Measurements from ENCODE around the gene GTF2F2. TPM values are rescaled to one million over a fixed set of nuclear protein-coding genes. Genes with fewer than 3 reads are reported as not detected.
A peak's percentile ranks its signal among the peaks of the same experiment; 100 is the strongest.

The GTF2F2 gene
- polyA plus RNA-seq, 1 donor from 2014 or later, result 12.0 TPM

DNA sequence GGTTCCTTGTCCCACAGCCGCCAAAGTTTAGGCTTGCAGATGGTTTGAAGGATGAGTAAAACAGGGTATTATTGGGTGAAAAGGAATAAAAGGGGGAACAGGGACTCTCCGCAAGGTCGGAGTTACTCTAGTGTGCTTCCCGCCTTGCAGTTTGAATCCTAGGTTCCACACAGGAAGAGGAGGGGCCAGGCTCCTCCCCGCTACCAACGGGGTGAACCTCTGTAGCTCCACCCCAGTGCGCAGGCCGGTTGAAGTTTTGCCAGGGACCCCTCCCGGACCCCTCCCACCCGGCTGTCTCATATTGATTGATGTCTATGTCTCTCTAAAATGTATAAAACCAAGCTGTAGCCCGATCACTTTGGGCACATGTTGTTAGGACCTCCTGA lies 11.6 kb upstream of the GTF2F2 start:
- Mint-ChIP-seq H3K4me3 (peak overlapping the region; percentile 35 to 78 (median 68)), H3K4me1 (peaks cover 4 to 6% (median 5%) of the 10 kb centered on the region in 3 donors), H3K36me3 (no peaks in the 10 kb centered on the region), H3K9me3 (no peaks in the 10 kb centered on the region), H3K27ac (no peak overlapping the region), H3K27me3 (no peaks in the 10 kb centered on the region)

DNA sequence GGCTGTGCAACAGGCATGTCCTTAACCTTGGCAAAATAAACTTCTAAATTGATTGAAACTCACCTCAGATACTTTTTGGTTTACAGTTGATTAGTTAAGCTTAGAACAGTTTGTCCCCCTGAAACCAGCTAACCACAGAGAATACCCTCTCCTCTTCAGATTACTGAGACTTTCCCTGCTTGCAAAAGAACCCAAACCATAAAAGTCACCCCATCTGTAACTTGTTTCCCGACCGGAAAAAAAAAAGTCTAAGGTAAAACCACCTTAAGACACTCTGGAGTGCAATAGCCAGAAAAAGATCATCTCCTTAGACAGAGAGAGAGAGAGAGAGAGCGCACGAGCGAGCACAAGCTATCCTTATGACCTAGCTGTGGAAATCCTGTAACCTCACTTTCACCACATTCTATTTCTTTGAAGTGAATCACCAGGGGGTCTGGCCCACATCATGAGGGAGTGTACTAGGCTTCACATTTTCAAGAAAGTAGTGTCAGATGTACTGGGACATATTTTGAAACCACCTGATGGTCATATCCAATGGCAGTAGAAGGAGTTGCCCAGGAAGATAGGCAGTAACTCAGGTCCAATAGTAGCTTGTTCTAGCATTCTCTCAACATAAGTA lies 11.1 kb upstream of the GTF2F2 start:
- Mint-ChIP-seq H3K4me3 (peak overlapping the region; percentile 35 to 78 (median 68)), H3K27ac (no peak overlapping the region), H3K27me3 (no peaks in the 10 kb centered on the region), H3K4me1 (peaks cover 4 to 6% (median 5%) of the 10 kb centered on the region in 3 donors), H3K9me3 (no peaks in the 10 kb centered on the region), H3K36me3 (no peaks in the 10 kb centered on the region)

DNA sequence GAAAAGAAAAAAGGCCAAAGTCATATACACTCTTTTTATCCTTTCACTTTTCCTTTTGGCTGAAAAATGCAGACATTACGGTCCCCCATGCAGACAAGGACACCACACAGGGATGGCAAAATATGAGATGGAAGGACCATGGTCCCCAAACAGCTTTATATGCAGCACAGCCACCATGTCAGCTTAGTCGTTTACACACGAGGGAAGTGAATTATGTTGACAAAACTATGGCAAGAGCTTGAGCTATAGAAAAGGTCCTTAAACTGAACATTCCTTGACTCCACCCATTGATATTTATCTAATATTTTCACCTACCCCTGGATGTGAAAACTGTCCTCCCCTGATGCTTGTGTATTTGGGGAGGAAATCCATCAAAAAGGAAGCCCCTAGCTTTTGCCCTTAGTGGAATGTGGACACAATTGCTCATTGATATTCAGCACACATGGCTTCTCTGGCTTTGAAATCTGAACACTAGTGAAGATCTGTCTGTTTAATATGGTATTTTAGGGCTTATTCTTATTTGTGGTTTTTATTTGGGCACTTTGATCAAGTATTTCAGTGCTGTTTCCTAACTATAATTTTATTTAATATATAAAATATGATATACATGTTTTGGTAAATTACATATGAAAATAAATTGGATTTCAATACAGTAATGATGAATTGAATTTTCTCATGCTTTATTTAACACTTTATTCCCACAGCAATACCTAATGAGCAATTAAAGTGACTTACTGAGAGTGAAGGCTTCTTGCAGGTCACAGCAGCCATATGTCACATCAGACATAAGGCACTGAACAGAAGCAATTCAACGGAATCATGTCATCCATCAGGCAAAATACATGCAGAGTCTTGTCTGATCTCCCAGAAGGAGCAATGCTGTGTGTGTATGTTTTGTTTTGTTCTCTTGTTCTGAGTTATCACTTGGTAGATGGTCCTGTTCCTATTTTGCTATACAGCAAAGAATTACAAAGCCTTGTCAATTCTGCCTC lies 6.8 kb upstream of the GTF2F2 start:
- Mint-ChIP-seq H3K9me3 (no peaks in the 10 kb centered on the region), H3K27me3 (no peaks in the 10 kb centered on the region), H3K4me3 (no peak overlapping the region), H3K36me3 (peaks cover 1% of the 10 kb centered on the region), H3K27ac (peak overlapping the region in 1 of 3 donors; percentile 23), H3K4me1 (peaks cover 5 to 6% (median 5%) of the 10 kb centered on the region in 3 donors)

DNA sequence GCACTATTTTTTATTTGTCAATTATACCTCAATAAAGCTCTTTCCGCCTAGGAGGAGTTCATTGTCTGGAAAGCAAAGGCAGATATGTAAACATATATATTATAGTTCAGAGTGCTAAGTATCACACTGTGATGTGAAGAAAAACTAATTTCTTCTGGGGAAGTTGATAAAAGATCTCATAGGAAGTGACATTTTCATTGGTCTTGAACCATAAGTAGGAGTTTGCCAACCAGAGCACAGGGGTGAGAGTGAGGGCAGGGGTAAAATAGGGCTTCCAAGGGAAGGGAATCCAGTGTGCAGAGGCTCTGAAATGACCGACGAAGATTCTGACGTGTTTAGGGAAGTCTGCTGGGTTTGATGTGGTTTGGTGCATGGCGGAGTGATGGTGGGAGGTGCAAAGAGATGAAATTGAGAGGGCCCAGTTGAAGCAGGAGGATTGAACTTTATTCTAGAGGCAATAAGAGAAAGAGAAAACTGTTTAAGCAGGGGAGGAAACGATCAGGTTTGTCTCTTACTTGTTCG lies 780 bp upstream of the GTF2F2 start:
- Mint-ChIP-seq H3K27me3 (no peaks in the 10 kb centered on the region), H3K9me3 (no peaks in the 10 kb centered on the region), H3K36me3 (peaks cover 1% of the 10 kb centered on the region), H3K4me3 (no peak overlapping the region), H3K4me1 (peaks cover 5 to 7% (median 7%) of the 10 kb centered on the region in 3 donors), H3K27ac (no peak overlapping the region)

DNA sequence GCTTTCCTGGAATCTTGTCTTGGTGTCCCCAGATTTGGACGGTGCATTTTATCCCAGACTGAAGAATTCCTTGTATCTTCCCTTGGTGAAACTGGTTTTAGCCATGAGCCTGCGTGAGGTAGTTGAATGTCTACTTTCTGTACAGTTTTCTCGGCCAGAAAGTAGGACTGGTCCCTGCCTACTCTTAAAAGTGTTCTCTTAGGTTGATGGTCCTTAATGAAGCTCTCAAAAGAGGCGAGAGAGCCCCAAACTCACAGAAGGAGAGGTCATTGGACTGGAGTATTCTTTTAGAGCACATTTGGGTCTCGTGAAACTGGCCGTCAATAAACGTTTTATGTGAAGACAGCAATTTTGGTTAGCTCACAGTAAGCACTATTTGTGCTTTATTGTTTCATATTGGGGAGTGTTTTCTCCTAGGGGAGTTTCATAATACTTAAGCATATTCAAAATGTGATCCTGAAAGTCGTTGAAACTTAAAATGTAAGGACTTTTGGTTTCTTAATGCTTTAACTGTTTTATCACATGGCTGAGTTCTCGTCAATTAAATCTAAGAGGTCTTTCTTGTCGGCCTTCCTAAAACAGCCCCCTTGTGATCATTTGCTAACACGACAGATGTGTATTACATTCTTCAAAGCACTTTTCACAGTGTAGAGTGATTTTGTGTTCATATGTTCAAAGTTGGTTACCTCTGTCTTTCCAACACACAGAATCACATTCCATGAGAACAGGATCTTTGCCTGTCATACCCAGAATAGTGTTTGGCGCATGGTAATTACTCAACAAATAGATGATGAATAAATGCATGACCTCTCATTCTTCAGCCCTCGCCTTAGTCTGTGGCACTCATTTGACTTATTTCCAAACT lies 889 bp downstream of the GTF2F2 start:
- H3K9me3 Mint-ChIP-seq, result no peaks in the 10 kb centered on the region

DNA sequence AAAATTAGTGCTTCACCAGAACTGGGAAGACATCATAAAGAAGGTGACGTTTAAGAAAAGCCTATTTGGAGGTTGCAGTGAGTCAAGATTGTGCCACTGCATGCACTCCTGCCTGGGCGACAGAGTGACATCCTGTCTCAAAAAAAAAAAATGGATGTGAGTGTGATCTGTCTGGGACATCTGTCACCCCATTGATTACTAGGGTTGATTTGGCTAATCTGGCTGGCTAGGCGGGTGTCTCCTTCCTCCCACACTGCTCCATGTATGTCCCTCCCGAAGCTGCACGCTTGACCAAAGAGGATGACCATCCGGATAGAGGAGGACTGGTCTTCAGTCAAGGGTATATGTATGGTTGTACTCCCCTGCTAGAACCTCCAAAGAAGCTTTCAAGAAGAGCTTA lies 2.6 kb downstream of the GTF2F2 start:
- Mint-ChIP-seq H3K4me3 (peak overlapping the region in 2 of 4 donors; percentile 47 to 60), H3K27me3 (no peaks in the 10 kb centered on the region), H3K9me3 (no peaks in the 10 kb centered on the region), H3K27ac (peak overlapping the region in 2 of 3 donors; percentile 41 to 69), H3K4me1 (peaks cover 8 to 22% (median 15%) of the 10 kb centered on the region in 3 donors), H3K36me3 (no peaks in the 10 kb centered on the region)

More for the DNA sequence above, 889 bp downstream of the GTF2F2 start:
- peaks cover 1% of the 10 kb centered on the region for H3K36me3 Mint-ChIP-seq
- H3K27ac Mint-ChIP-seq, result no peak overlapping the region
- no peaks in the 10 kb centered on the region for H3K27me3 Mint-ChIP-seq
- peaks cover 8 to 18% (median 15%) of the 10 kb centered on the region in 3 donors for H3K4me1 Mint-ChIP-seq
- no peak overlapping the region for H3K4me3 Mint-ChIP-seq

DNA sequence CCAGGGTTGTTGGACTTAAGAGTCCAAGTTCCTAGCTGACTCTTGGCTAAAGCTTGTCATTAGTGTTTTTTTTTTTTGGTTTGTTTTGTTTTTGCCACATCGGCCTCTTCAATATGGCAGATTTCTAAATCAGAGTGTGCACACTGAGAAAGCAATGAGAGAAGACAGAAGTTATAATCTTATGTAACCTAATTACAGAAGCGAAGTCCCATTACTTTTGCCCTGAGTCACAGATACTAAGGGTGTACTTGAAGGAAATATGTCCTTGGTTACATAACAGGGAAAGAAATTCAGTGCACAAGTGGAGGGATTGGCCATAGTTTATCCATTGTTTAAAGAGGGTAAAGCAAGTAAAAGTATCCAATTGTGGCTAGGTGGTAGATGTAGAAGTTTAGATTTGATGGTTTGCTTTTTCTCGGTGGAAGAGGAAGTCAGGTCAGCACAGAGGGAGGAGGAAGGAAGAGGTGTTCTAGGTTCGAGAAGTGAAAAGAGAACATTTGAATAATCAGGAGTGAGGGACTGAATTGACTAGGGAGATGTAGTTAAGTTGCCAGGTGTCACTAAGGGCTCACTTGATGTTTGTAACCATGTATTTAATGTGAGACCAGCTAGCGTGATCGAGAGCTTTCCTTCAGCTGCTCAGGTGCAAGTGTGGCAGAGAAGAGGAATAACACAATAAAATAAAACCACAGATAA lies 12.2 kb downstream of the GTF2F2 start:
- H3K9me3 Mint-ChIP-seq, result peaks cover 0 to 3% (median 0%) of the 10 kb centered on the region in 3 donors
- H3K27ac Mint-ChIP-seq, result peak overlapping the region; percentile 3 to 88 (median 83)
- peak overlapping the region; percentile 3 to 75 (median 59) for H3K4me3 Mint-ChIP-seq
- peaks cover 38 to 51% (median 44%) of the 10 kb centered on the region in 3 donors for H3K4me1 Mint-ChIP-seq
- peaks cover 2% of the 10 kb centered on the region for H3K36me3 Mint-ChIP-seq
- no peaks in the 10 kb centered on the region for H3K27me3 Mint-ChIP-seq

DNA sequence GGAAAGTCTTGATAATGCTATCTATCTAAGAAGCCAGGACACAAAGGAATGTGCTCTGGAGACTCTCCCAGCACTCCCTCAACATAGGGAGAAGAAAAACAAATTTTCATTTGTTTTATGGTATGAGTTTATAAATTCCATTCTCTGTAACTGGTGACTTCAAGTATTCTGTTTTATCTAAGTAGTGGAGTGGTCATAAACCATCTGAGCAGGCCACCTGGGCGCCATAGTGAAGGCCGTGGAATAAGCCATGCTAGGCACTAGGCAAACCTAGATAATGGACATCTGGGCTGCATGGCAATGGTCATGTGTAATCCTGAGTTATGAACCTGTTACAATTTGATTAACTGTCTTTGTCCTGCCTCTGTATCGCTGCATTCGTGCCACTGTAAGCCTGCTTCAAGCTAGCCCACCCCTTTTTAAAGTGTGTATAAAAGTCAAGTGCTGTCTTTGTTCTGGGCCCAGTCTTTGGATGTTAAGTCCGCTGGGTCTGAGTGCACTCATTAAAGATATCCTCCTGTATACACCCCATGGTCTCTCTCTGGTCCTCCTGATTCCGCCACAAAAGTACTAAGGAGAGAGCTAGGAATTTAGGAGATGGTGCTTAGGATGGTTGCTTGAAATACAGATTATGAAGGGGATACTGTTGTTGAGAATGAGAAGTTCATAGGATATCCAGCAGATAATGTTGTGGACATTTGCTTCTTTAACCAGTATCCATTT lies 13.2 kb downstream of the GTF2F2 start:
- H3K27me3 Mint-ChIP-seq, result no peaks in the 10 kb centered on the region
- H3K36me3 Mint-ChIP-seq, result peaks cover 6% of the 10 kb centered on the region
- H3K9me3 Mint-ChIP-seq, result peaks cover 0 to 3% (median 0%) of the 10 kb centered on the region in 3 donors
- peak overlapping the region; percentile 12 to 88 (median 35) for H3K27ac Mint-ChIP-seq
- H3K4me1 Mint-ChIP-seq, result peaks cover 39 to 55% (median 48%) of the 10 kb centered on the region in 3 donors
- H3K4me3 Mint-ChIP-seq, result peak overlapping the region in 1 of 4 donors; percentile 53

DNA sequence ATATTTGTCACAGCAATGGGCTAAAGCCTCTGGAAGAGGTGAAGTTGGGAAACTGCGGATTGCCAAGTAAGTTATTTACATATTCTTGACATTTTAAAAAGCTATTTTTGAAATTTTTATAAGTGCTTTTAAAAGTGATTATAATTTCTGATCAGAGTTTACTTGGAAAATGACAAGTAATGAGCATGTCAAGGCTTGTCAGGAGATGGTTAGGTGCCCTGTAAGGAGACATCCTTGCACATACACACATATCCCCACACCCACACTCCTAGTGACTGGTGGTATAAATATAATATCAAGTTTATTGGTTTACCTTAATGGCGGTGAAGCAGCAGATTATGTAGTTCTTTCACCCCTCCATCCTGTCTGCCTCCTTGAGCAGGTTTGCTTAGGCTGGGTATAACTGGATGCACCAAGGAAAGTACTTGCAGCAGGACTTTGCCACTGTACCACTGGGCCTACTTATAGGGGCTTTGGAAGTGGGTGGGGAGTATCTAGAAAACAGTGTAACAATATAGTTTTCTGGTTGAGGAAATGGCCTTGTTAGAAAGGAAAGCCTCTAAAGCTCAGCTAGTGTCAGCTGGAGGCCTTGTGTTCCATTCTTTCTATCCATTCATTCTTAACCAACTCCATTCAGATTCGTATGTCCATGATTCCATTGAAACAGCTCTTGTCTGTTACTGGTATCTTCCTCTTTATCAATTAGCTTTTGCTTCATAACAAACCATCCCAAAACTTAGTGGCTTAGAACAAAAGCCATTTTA lies 16.6 kb downstream of the GTF2F2 start:
- peaks cover 6% of the 10 kb centered on the region for H3K36me3 Mint-ChIP-seq
- peaks cover 0 to 3% (median 0%) of the 10 kb centered on the region in 3 donors for H3K9me3 Mint-ChIP-seq
- no peaks in the 10 kb centered on the region for H3K27me3 Mint-ChIP-seq
- H3K4me3 Mint-ChIP-seq, result no peak overlapping the region
- peaks cover 22 to 39% (median 30%) of the 10 kb centered on the region in 3 donors for H3K4me1 Mint-ChIP-seq
- no peak overlapping the region for H3K27ac Mint-ChIP-seq

DNA sequence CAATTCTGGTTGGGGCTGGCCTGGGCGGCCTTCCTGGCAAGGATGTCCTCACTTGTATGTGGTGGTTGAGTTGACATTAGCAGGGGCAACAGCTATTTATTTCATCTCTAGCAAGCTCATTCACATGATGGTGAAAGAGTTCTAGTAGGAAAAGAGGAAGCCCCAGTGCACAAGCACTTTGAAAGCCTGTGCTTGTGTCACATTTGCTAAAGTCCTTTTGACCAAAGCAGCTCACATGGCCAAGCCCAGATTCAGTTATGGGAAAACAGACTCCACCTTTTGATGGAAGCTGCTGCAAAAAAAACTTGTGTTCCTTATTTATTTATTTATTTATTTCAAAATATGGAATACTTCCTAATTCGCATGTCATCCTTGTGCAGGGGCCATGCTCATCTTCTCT lies 17.2 kb downstream of the GTF2F2 start:
- Mint-ChIP-seq H3K27me3 (no peaks in the 10 kb centered on the region), H3K27ac (no peak overlapping the region), H3K36me3 (peaks cover 6% of the 10 kb centered on the region), H3K9me3 (peaks cover 0 to 3% (median 0%) of the 10 kb centered on the region in 3 donors), H3K4me3 (no peak overlapping the region), H3K4me1 (peaks cover 16 to 35% (median 24%) of the 10 kb centered on the region in 3 donors)

DNA sequence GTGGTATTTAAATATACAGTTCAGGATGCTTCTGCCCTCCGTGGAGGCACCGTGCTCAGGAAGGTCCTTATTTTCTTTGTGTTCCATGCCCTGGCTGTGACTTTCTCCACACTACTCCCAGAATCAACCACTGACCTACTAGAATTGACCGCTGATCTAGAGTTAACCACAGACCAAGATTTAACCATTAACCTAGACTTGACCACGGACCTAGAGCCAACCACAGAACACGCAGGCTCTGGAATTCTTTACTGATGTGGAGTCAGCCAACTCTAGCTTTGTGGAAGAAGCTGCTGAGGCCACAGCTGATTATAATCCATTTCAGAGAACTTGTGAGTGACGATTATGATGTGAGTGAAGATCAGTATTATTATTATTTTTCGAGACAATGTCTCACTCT lies 18.0 kb downstream of the GTF2F2 start:
- Mint-ChIP-seq H3K27me3 (no peaks in the 10 kb centered on the region), H3K4me1 (peaks cover 13 to 34% (median 25%) of the 10 kb centered on the region in 3 donors), H3K27ac (no peak overlapping the region), H3K4me3 (no peak overlapping the region), H3K36me3 (peaks cover 9% of the 10 kb centered on the region), H3K9me3 (peaks cover 0 to 1% (median 0%) of the 10 kb centered on the region in 3 donors)

DNA sequence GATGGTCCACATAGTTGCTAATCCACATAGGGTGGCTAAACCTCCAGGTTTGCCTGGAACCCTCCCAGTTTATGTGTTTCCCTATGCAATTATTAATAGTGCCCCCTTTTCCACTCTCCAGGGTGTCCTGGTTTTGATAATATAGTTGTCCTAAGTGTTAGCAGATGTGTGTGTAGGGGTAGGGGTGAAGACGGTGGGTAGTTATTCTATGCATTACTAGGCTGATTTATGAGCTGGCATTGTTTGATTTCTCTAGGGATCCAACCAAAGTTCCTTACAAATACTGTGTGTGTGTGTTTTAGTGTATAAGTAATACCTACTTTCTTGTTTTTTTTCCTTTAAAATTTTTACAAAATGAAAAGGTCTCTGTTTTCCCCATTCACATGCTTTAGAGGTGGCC lies 21.1 kb downstream of the GTF2F2 start:
- Mint-ChIP-seq H3K4me3 (no peak overlapping the region), H3K27ac (no peak overlapping the region), H3K36me3 (peaks cover 16% of the 10 kb centered on the region), H3K4me1 (peaks cover 7 to 22% (median 16%) of the 10 kb centered on the region in 3 donors), H3K27me3 (no peaks in the 10 kb centered on the region), H3K9me3 (no peaks in the 10 kb centered on the region)
